CD4-positive, alpha-beta T cell treated with Interferon gamma for 1 hour (primary cell): ENCODE data around the gene PRSS53.

Source experiments
- DNase-seq: peaks from one replicate; pipeline ENCODE4 v3.0.0-alpha.2; 2020

The PRSS53 gene

GRCh38 chr16:31036691-31037090 is 52.1 kb downstream of the PRSS53 start:
- no peak for DNase-seq

- DNase-seq: peak; percentile 86
Measured at GRCh38 chr16:31033709-31034492, 54.8 kb downstream of the PRSS53 start.
